Gastroesophageal sphincter (tissue), 4 donors: ENCODE results near the gene VWCE. TPM values are rescaled to one million over a fixed set of nuclear protein-coding genes. Genes with fewer than 3 reads are reported as not detected.

Source experiments
- ATAC-seq: fragments of 150-250 bp; one replicate; pipeline ENCODE4 v1.9.1; 2016; ENCODE audit warnings: mild to moderate bottlenecking, moderate library complexity
- H3K27ac ChIP-seq, 4 donors: fragments of 200-600 bp; sonication (generic) in 3 of 4; 1 replicate in 3 of 4; 2 replicates in 1 of 4; pipeline ENCODE4 v1.5.1; 2016 to 2019
- H3K27me3 ChIP-seq: fragments of 200-600 bp; sonication (generic); one replicate; pipeline ENCODE4 v1.5.1; 2019
- H3K36me3 ChIP-seq, 2 donors: fragments of 200-600 bp; sonication (generic); one replicate each; pipeline ENCODE4 v1.5.1; 2019; ENCODE audit warnings: control low read depth in 1 of 2
- H3K4me1 ChIP-seq, 3 donors: fragments of 200-600 bp; sonication (generic); 1 replicate in 2 of 3; 2 replicates in 1 of 3; pipeline ENCODE4 v1.5.1; 2016 to 2019; ENCODE audit warnings: control low read depth in 2 of 3
- H3K4me3 ChIP-seq, 2 donors: fragments of 200-600 bp; sonication (generic); one replicate each; pipeline ENCODE4 v1.5.1; 2019; ENCODE audit warnings: mild to moderate bottlenecking in 1 of 2, moderate library complexity in 1 of 2
- H3K9me3 ChIP-seq, 3 donors: fragments of 200-600 bp; sonication (generic); one replicate each; pipeline ENCODE4 v1.5.1; 2017 to 2019; ENCODE audit warnings: control low read depth in 2 of 3
- CTCF ChIP-seq, 4 experiments: fragments of 200-600 bp in 2 of 4; fragments of 450-650 bp in 2 of 4; sonication (generic) in 1 of 4; IDR thresholded peaks; one replicate each; pipeline ENCODE4 v1.5.1; 2017 to 2019; ENCODE audit warnings: antibody characterized with exemption in 4 of 4, mild to moderate bottlenecking in 2 of 4, moderate library complexity in 2 of 4
- EP300 ChIP-seq: sonication (generic); formaldehyde crosslinking; IDR thresholded peaks from one replicate; pipeline ENCODE4 v1.6.1; 2017; ENCODE audit warnings: antibody characterized with exemption, mild to moderate bottlenecking
- POLR2A ChIP-seq, 2 donors: fragments of 450-650 bp; IDR thresholded peaks; one replicate each; pipeline ENCODE4 v1.6.1; 2017; ENCODE audit warnings: antibody characterized with exemption in 2 of 2, mild to moderate bottlenecking in 2 of 2, moderate library complexity in 1 of 2
- POLR2AphosphoS5 ChIP-seq: sonication (generic); formaldehyde crosslinking; IDR thresholded peaks from one replicate; pipeline ENCODE4 v1.6.1; 2017; ENCODE audit warnings: antibody characterized with exemption
- WGBS, 2 donors: methylation state at CpG; one replicate each; pipeline ENCODE4 v1.1.5; 2018; ENCODE audit warnings: low coverage in 1 of 2; 5-methylcytosine and 5-hydroxymethylcytosine counted together
- total RNA-seq, 4 donors: library from RNA; depleted of rRNA; stranded (reverse); fragments of >200 nt; gene quantifications; one replicate each; pipeline ENCODE4 v1.1.0, GENCODE V29; 2016

Gene VWCE
- total RNA-seq, 4 donors from 2014 or later: 0.78 to 1.0 (median 0.94) TPM; not detected in 1

- no peak for ATAC-seq
- Histone ChIP-seq H3K27ac (no peak overlapping the region), H3K36me3 (peaks cover 3 to 70% of the 10 kb centered on the region in 2 donors), H3K4me1 (peaks cover 4 to 50% (median 10%) of the 10 kb centered on the region in 3 donors), H3K4me3 (no peak overlapping the region), H3K9me3 (no peaks in the 10 kb centered on the region), H3K27me3 (no peaks in the 10 kb centered on the region)
- no peak for TF ChIP-seq POLR2AphosphoS5
- no peak for TF ChIP-seq EP300
- TF ChIP-seq POLR2A (IDR thresholded peaks at IDR 0.05): no peak
- TF ChIP-seq CTCF (IDR thresholded peaks at IDR 0.05): no peak
- WGBS, 2 donors: 77 to 92% methylated on average over 2 to 8 of the region's 9 CpGs
These were observed 33.2 kb upstream of the VWCE start for GRCh38 chr11:61328351-61328750.

GRCh38 chr11:61327669-61328071 is 32.6 kb upstream of the VWCE start:
- Histone ChIP-seq H3K4me1 (peaks cover 4 to 49% (median 10%) of the 10 kb centered on the region in 3 donors), H3K27me3 (no peaks in the 10 kb centered on the region), H3K27ac (no peak overlapping the region), H3K36me3 (peaks cover 6 to 77% of the 10 kb centered on the region in 2 donors), H3K4me3 (no peak overlapping the region), H3K9me3 (no peaks in the 10 kb centered on the region)
- ATAC-seq: no peak
- TF ChIP-seq POLR2AphosphoS5: no peak
- TF ChIP-seq EP300: no peak
- TF ChIP-seq CTCF (IDR thresholded peaks at IDR 0.05): no peak
- no peak for TF ChIP-seq POLR2A (IDR thresholded peaks at IDR 0.05)

- Histone ChIP-seq H3K27ac (no peak overlapping the region), H3K4me3 (no peak overlapping the region), H3K9me3 (no peaks in the 10 kb centered on the region), H3K36me3 (peaks cover 15 to 95% of the 10 kb centered on the region in 2 donors), H3K27me3 (no peaks in the 10 kb centered on the region), H3K4me1 (peaks cover 0 to 33% (median 0%) of the 10 kb centered on the region in 3 donors)
- no peak for ATAC-seq
- TF ChIP-seq POLR2AphosphoS5: no peak
- TF ChIP-seq EP300: no peak
- no peak for TF ChIP-seq CTCF (IDR thresholded peaks at IDR 0.05)
- no peak for TF ChIP-seq POLR2A (IDR thresholded peaks at IDR 0.05)
- WGBS, 2 donors: 78 to 94% methylated on average over 2 of the region's 2 CpGs
These were observed 30.7 kb upstream of the VWCE start for GRCh38 chr11:61325649-61326414.

GRCh38 chr11:61315260-61315659 is 20.1 kb upstream of the VWCE start:
- Histone ChIP-seq H3K36me3 (peaks cover 0 to 100% of the 10 kb centered on the region in 2 donors), H3K4me1 (no peaks in the 10 kb centered on the region), H3K9me3 (no peaks in the 10 kb centered on the region), H3K27ac (no peak overlapping the region), H3K4me3 (no peak overlapping the region), H3K27me3 (no peaks in the 10 kb centered on the region)
- TF ChIP-seq CTCF (IDR thresholded peaks at IDR 0.05) (no peak), POLR2AphosphoS5 (no peak), POLR2A (IDR thresholded peaks at IDR 0.05) (no peak), EP300 (no peak)
- ATAC-seq: no peak
- WGBS, 2 donors: 55 to 94% methylated on average over 2 of the region's 2 CpGs

- Histone ChIP-seq H3K9me3 (no peaks in the 10 kb centered on the region), H3K27me3 (no peaks in the 10 kb centered on the region), H3K36me3 (peaks cover 5 to 100% of the 10 kb centered on the region in 2 donors), H3K27ac (no peak overlapping the region), H3K4me1 (no peaks in the 10 kb centered on the region), H3K4me3 (no peak overlapping the region)
- WGBS, 2 donors: 80 to 83% methylated on average over 1 to 4 of the region's 8 CpGs
- no peak for TF ChIP-seq EP300
- TF ChIP-seq CTCF (IDR thresholded peaks at IDR 0.05): no peak
- no peak for TF ChIP-seq POLR2AphosphoS5
- TF ChIP-seq POLR2A (IDR thresholded peaks at IDR 0.05): no peak
- ATAC-seq: no peak
These were observed 15.6 kb upstream of the VWCE start for GRCh38 chr11:61310749-61311148.
